HG02763 (cell line): Measurements from ENCODE around the gene PER3.
A peak's percentile ranks its signal among the peaks of the same experiment; 100 is the strongest.

Experiments used
- ATAC-seq: cut with Tn5 transposase; IDR thresholded peaks from one replicate; pipeline ENCODE4 v1.9.1; 2021; ENCODE audit warnings: mild to moderate bottlenecking, moderate library complexity; ENCODE audit not compliant: unreplicated experiment

PER3 gene

DNA sequence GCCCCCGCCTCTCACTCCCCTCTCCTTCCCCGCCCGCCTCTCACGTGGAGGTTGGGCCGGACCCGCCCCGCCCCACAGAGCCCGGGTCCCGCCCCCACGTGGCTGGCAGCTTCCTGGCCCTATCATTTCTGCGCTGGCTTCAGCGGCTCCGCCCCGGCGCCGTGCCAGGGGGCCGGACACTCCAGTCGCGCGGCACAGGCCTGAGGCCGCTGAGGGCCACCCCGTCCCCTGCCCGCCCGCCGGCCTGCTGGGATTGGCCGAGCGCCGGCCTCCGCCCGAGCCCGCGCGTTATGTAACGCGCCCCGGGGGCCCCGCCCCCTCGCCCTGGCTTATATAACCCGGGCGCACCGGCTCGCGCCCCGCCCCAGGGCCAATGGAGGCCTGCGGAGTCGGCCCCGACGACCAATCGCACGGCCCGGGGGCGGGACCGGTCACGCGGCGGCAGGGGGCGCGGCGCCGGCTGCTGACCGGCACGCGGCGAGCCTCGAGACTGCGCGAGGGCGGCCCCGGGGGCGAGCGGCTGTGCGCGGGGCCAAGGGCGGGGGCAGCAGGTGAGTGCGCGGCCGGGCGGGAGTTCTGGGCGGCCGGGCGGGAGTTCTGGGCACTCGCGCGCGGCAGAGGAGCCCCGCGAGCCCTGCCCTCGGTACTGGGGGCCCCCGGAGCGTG lies at the start of gene PER3:
PER3 (plus strand) TSS at position 466 of the 666 bp plus-strand sequence. CDS start 587 bp downstream, outside the sequence.
- peak; percentile 86 for ATAC-seq

DNA sequence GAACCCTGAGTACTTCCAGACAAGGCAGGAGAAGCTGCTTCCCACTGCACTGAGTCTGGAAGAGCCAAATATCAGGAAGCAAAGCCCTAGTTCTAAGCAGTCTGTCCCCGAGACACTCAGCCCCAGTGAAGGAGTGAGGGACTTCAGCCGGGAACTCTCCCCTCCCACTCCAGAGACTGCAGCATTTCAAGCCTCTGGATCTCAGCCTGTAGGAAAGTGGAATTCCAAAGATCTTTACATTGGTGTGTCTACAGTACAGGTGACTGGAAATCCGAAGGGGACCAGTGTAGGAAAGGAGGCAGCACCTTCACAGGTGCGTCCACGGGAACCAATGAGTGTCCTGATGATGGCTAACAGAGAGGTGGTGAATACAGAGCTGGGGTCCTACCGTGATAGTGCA lies 46.0 kb upstream of the PER3 start:
- no peak for ATAC-seq

DNA sequence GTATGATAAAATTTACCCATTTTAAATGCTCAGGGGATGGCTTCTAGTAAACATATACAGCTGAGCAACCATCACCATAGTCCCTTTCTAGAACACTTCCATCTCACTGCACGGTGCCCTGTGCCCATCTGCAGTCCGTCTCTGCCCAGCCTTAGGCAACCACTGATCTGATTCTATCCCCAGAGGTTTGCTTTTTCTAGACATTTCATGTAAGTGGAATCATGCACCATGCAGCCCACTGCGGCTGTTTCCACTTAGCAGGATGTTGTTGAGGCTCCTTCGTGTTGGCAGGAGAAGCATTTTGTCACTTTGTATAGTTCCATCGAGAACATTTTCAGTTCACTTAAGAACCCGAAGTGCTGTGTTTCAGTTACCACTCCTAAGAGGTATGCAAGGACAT lies 40.7 kb upstream of the PER3 start:
- no peak for ATAC-seq

DNA sequence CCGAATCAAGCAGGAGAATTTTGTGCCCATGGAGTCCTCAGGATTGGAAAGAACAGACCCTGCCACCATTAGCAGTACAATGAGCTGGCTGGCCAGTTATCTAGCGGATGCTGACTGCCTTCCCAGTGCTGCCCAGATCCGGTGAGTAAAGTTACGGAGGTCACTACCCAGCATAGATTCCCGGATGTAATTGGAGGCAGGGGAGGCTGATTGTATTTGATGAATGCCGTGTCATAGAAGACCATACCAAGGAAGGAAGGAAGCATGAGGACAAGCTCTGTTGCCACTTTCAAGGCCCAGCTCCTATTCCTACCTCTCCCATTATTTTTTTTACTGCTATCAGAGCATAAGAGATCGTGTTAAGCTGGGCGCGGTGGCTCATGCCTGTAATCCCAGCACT lies 39.2 kb upstream of the PER3 start:
- no peak for ATAC-seq

DNA sequence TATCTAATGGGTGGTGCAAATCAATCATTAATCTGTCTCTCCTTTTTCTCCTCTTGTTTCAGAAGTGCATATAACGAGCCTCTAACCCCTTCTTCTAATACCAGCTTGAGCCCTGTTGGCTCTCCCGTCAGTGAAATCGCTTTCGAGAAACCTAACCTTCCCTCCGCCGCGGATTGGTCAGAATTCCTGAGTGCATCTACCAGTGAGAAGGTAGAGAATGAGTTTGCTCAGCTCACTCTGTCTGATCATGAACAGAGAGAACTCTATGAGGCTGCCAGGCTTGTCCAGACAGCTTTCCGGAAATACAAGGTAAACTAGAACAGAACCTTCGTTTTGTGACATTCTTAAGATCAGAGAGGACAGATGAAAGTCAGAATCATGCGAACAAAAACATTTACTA lies 38.3 kb upstream of the PER3 start:
- ATAC-seq = no peak

DNA sequence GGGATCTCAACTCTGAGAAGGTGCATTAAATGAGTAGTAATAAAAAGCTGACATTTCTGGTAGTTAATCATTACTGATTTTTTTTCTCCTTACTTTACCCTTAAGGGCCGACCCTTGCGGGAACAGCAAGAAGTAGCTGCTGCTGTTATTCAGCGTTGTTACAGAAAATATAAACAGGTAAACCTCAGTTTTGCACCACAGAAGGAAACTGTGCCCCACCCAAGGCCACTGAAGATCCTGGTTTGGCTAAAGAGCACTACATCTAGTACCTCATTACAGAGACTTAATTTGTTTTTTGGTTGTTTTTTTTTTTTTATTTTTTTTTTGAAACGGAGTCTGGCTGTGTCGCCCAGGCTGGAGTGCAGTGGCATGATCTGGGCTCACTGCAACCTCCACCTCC lies 36.5 kb upstream of the PER3 start:
- no peak for ATAC-seq

DNA sequence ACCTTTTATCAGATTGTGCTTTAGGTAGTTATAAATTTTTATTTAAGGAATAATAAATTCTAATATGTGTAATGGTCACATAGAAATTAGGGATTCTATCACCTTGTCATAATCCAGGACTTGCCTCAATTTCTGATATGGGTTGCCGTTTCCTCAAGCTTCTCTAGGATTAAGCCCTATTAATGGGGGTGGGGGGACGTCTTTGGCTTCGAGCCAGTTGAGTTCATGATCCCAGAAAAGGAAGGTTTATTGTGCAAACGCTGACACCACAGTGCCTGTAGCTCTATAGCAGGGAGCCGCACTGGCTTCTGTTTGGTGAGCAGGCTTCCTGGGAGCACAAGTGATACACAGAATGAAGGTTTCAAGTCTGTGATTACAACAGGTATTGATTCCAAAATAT lies 35.0 kb upstream of the PER3 start:
- ATAC-seq = no peak

DNA sequence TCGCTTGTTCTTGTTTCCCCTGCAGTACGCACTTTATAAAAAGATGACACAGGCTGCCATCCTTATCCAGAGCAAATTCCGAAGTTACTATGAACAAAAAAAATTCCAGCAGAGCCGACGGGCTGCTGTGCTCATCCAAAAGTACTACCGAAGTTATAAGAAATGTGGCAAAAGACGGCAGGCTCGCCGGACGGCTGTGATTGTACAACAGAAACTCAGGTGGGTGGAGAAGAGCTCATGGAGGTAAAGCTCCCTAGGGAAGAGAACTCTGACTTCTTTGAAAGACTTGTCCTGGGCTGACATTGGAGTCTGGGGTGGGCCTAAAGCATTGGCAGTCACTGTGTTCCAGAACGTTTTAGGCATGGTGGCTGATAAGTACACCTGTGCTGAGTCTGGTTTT lies 32.9 kb upstream of the PER3 start:
- no peak for ATAC-seq

DNA sequence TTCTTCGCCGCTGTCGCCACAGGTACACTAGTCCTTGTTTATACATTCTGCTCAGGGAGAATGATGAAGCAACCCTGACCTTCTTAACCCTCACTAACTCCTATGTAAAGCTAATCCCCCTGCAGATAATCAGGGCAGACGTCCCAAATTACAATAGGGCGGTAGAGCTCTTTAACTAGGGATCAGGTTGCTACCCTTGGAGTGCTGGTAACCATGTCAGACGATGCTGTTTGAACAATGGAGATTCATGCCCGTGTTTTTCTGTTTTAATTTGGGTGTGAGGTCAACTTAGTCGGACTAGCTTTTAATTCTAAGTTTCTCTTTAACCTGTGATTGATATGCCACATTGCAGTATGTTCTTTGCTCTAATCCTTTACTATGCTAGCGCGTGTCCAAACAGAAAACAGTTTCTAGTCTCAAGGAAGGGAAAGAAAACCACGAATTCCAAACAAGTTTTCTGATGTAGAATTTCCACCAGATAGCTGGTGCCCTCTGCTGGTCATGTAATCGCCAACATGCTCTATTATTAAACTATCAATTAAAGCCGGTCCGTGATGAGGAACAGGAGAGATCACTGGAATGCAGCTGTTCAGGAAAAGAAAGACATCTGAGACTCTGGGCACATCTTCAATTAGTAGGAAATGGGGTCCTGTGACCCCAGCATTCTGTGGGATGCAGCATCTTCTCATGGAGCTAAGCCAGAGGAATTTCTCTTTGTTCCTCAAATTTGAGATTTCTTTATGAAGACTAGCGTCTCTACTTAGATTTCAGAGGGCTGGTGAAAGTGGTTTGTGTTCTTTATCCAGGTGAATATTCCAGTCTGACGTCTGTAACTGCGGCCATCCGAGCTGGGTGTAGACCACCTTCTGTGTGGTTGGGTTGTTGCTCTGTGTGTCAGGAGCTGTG lies 31.3 kb upstream of the PER3 start:
- no peak for ATAC-seq

DNA sequence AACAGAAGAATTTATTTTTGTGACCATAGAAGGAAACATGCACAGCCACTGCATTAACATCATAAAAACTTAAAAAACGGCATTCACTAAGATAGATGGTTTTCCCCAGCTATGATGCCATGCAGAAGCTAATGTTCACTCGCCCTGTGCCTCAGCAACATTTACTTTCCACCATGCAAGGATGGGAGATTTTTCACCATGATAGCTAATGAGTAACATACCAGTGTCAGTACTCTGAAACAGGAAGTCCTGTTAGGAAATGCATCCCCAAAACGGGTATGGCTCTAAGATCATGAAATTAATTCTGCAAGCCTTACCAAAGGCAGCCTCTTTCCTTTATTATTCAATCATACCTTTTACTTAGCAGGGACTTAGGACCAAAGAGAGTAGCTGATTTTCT lies 30.4 kb upstream of the PER3 start:
- no peak for ATAC-seq

DNA sequence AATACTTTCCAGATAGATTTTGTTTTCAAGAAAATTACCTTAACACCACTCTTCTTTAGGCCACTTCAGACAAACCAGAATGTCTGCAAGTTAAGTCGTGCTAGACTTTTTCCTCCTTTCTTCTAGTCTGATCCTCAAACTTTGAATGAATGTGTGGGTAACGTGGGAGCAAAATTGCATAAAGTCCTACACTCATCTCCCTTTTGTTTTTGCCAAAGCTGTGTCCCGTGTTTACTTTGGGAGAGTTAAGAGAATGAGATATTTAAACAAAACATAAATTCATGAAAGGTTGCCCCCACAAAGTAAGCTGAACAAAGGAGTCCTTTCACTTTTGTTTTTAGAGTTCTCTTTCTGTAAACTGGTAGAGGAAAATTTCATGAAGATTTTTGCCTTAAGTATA lies 29.9 kb upstream of the PER3 start:
- ATAC-seq = no peak

DNA sequence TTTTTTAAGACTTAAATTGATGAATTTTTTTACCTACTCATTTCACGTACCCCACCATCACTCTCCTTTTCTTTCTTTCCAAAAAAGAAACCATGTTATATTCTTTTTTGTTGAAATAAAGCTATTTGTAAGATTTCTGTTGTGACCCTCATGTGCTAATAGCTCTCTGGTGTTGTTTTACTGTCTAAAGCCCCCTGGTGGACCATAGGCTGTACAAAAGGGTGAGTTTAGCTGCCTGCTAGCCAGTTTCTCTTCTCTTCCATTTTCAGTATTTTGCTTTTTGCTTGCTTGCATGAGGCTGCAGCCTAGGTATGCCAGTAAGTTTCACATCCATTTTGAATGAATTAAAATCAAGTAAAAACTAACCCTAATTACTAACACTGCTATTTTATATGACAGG lies 28.6 kb upstream of the PER3 start:
- ATAC-seq = no peak

DNA sequence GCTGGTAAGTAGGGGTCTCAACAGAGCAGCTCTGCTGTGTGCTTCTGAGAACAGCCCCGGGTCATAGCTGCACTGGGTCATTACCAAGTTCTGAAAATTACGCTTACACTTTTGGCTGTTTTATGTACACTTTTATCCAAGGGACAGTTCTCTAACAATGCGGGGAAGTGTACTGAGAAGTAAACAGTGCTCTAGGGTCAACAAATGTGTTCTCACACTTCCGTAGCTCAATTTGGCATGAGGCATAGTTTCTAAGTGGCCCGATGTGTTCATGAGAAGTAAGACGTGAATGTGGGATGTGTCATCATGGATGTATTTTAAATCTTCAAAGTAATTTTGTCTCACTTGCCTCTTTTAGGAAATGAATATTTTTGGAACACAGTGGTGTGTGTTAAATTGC lies 23.8 kb upstream of the PER3 start:
- ATAC-seq = no peak

DNA sequence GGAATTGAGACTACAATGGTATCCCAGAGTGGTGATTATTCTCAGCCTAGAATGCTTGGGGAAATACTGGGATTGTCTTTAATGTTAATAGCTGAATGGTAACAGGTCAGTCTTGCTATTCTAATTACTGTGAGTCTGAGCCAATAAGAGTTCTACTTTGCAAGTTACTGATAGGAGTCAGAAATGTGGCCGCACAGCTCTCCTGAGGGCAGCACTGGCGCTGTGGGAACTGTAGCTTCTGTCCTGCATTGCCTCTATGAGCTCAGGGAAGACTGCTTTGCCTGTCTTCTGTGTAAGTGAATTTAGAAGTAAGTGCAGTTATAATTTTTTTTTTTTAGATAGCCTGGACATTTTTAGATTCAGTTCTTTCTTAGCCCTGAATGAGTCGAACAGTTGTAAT lies 23.0 kb upstream of the PER3 start:
- no peak for ATAC-seq

DNA sequence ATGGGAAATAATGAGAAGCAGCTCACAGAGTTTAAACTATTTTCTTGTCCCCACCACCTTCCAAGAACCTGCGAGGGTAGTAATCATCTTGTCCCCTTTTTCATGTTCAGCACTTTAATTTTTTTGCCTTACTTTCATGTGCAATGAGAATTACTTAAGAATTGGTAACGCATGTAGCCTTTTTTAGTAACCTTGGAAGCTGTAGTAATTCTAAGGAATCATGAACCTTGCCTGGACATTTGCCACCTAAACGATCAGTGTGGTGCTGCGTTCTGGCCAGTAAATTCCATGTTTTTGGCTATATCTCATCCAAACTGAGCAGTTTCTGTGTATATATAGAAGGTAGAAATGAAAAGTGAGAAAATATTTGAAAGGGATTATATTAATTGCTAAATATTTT lies 16.9 kb upstream of the PER3 start:
- ATAC-seq = no peak

DNA sequence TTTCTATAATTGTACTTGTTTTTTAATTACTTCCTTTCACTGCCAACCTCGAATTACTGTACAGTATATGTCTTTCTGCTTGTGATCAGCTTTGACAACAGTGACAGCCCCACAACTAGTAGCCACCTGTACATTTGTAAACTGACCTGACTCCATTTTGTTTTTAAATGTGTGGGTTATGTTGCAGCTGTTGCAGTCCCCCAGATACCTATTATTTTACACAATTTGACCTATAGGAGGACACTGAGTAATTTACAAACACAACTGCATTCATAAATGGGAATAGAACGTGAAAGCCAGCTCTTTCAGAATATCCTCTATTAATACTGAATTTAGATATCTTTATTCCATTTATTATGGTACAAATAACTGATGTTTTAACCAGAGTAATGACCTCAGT lies 15.5 kb upstream of the PER3 start:
- no peak for ATAC-seq

DNA sequence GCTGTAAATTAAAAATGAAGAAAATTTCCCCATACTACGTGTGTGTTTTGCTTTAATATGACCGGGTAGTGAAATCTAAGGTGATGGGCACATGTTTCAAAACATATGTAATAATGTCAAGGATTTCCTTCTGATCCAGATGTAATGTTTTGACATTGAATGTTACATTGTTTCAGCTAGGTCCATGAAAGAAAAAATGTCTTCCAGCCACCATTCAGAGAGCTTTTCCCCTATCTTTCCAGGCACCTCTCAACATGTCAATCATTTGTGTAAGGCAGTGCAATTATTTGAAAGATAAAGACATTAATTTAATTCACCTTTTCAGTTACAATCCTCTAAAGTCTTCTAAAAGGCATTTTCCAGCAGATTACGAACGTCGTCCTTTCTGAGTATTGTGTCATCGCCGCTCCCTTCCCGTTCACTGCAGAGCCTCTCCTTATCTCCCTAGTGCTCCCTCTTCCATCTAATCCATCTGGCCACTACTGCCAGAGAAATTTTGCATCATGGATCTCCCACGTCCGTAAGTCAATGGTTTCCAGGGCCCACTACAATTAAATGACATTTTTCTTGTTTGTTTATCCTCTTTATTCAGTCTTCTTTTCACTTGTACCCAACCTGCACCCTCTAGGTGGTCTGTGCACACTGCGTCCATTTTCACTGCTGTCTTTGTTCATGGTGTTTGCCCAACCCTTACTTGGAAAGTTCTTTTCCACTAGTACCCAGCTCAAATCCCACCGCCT lies 14.2 kb upstream of the PER3 start:
- ATAC-seq = no peak

DNA sequence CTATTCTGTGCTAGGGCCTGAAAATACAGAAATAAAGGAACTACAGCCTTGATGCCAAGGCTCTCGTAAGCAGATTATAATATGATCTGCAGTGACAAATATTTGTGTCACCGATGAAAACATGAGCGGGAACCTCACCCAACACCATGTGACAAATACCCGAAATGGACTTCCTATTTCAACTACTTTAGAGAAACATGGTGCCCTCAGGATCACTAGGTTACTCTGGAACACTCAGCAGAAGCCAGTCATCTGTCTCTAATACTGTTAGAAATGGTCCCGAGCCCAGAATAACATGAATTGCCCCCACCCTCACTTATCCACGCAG lies 13.5 kb upstream of the PER3 start:
- no peak for ATAC-seq

DNA sequence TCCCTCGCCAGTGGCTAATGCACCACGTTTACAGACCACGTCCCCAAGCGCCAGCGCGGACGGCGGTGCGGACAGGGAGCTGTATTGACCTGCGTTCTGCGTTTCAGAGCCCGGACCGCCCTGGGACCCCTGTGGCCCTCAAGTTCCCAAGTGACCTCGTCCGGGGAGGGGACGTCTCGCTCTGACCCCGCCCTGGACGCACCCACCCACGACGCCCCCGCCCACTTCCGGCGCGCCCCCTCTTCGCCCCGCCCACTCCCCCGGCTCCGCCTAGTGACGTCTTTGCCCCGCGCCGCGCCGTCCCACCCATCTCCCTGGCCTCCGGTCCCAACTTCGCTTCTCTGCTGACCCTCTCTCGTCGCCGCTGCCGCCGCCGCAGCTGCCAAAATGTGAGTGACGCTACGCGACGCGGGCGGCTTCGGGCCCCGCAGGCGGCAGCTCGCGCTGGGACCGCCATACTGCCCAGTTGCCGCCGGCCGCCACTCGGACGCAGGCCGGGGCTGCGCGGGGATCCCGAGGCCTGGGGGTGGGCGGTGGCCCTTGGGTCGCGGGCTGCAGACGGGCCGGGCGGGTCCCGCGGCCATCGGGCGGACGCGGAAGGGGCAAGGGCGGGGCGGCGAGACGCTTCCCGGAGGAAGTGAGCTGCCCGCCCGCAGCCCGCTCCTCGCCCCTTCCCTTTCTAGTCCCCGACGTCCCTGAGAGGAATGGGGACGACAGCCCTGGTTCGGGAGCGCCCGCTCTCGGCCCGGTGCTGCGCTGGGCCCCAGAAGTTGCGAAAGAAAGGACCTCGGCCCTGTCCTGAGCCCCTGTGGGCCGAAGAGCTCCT lies 12.9 kb upstream of the PER3 start, which contains the start of gene VAMP3:
VAMP3 (plus strand) TSS at position 300 of the 826 bp plus-strand sequence; CDS start at position 388, 88 bp downstream.
- ATAC-seq = peak; percentile 76

DNA sequence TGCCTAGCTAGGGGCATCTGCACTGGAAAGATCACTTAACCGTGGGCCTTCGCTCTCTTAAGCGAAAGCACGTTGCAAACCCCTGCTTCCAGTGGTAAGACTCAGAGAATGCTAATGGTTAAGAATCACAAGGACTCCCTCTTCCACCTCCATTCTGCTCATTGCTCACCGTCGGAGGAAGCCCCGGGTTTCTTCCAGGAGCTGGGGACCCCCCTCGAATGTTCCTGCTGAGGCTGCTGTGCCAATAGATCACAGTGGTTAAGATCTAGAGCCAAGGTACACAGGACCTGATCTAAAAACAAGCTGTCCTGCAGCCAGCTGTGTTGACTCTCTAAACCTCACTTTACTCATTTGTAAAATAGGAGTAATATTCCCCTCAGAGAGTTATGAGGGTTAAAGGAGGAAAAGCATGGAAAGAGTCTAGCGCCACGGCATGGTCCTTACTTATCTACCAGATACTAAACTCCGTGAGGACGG lies 12.2 kb upstream of the PER3 start:
- no peak for ATAC-seq

DNA sequence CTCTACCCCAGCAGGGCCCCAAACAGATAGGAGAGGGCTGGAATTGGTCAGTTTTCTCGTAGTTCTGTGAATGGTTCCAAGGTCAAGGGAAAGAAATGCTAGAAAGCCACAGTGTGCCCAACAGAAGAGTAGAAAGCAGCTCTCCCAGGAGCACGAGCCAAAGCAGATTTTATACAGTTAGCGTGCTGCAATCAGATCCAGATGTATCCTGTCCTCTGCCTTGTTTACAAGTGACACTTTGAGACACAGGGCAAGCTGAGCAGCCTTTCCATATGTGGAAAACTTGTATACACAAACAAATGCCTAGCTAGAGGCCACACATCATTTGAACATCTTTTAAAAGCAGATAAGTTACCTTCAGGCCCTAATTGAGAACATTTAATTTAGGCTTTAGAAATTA lies 6.5 kb upstream of the PER3 start:
- no peak for ATAC-seq
